DMS53 (cell line): ENCODE measurements around the gene CDK14.

Experiments used
- DNase-seq: peaks from one replicate; lab custom pipeline; 2025; lab: John Stamatoyannopoulos, UW

The CDK14 gene

GRCh38 chr7:91050677-91051076 lies 454.6 kb downstream of the CDK14 start:
- DNase-seq = no peak

GRCh38 chr7:91051966-91052365 lies 455.8 kb downstream of the CDK14 start:
- DNase-seq = no peak

- DNase-seq = no peak
These were observed 458.3 kb downstream of the CDK14 start for GRCh38 chr7:91054374-91054773.

- DNase-seq = peak; percentile 16
These were observed 459.1 kb downstream of the CDK14 start for GRCh38 chr7:91055219-91055618.

- DNase-seq = no peak
These were observed 466.6 kb downstream of the CDK14 start for GRCh38 chr7:91062713-91063112.

GRCh38 chr7:91064052-91064451 lies 467.9 kb downstream of the CDK14 start:
- DNase-seq = no peak

- no peak for DNase-seq
These were observed 468.8 kb downstream of the CDK14 start for GRCh38 chr7:91064938-91065337.

GRCh38 chr7:91066627-91067026 lies 470.5 kb downstream of the CDK14 start:
- DNase-seq = no peak

- no peak for DNase-seq
These were observed 471.1 kb downstream of the CDK14 start for GRCh38 chr7:91067242-91067641.

- DNase-seq = no peak
These were observed 472.1 kb downstream of the CDK14 start for GRCh38 chr7:91068136-91068795.

GRCh38 chr7:91069146-91069545 lies 473.0 kb downstream of the CDK14 start:
- no peak for DNase-seq

GRCh38 chr7:91079487-91079886 lies 483.4 kb downstream of the CDK14 start:
- DNase-seq = no peak

- DNase-seq = no peak
These were observed 484.2 kb downstream of the CDK14 start for GRCh38 chr7:91080351-91080750.

- DNase-seq = no peak
These were observed 485.9 kb downstream of the CDK14 start for GRCh38 chr7:91082038-91082437.

- peak; percentile 67 for DNase-seq
These were observed 486.9 kb downstream of the CDK14 start for GRCh38 chr7:91082852-91083495.

- DNase-seq = peak; percentile 33
These were observed 487.9 kb downstream of the CDK14 start for GRCh38 chr7:91083855-91084644.

- DNase-seq = no peak
These were observed 489.1 kb downstream of the CDK14 start for GRCh38 chr7:91085175-91085574.

GRCh38 chr7:91086200-91086599 lies 490.1 kb downstream of the CDK14 start:
- no peak for DNase-seq

- DNase-seq = no peak
These were observed 492.0 kb downstream of the CDK14 start for GRCh38 chr7:91088156-91088555.

GRCh38 chr7:91088691-91089090 lies 492.6 kb downstream of the CDK14 start:
- peak; percentile 40 for DNase-seq

- DNase-seq = peak; percentile 82
These were observed 493.4 kb downstream of the CDK14 start for GRCh38 chr7:91089382-91089963.

GRCh38 chr7:91090684-91091083 lies 494.6 kb downstream of the CDK14 start:
- DNase-seq = no peak

- no peak for DNase-seq
These were observed 495.5 kb downstream of the CDK14 start for GRCh38 chr7:91091631-91092030.
